ENCODE measurements around the gene TBX15. TPM values are rescaled to one million over a fixed set of nuclear protein-coding genes. Genes with fewer than 3 reads are reported as not detected.

TBX15 gene
- total RNA-seq, 1 donor from 2014 or later, result 4.1 TPM

DNA sequence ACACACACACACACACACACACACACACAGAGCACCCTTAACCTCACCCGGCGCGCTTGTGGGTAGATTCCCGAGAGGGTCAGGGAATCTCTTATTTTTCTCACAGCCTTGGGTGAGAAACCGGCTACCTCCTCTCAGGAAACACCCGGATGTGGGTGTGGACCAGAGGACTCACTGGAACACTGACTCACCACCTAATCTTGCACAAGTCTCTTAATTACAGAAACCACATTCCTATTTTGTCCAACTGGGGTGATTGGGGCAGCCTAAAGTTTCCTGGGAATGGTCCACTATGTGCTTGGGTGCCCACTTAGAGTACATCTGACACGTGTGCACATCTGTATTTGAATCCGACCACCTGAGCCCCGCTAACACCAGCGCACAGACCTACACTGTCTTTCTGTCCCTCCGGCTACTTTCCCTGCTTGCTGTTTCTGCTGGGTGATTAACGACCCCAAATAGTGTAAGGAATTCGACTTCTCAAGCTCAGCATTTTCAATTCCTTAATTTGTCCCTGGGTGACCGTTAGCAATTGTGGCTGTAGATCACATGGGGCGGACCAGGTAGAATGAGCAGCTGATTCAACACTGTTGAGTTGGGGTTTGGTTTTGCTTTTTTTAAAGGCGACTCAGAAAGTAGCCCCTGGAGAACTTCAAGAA, 14.0 kb upstream of the TBX15 start:
- no peak for DNase-seq (ENCODE audit: low spot score)

DNA sequence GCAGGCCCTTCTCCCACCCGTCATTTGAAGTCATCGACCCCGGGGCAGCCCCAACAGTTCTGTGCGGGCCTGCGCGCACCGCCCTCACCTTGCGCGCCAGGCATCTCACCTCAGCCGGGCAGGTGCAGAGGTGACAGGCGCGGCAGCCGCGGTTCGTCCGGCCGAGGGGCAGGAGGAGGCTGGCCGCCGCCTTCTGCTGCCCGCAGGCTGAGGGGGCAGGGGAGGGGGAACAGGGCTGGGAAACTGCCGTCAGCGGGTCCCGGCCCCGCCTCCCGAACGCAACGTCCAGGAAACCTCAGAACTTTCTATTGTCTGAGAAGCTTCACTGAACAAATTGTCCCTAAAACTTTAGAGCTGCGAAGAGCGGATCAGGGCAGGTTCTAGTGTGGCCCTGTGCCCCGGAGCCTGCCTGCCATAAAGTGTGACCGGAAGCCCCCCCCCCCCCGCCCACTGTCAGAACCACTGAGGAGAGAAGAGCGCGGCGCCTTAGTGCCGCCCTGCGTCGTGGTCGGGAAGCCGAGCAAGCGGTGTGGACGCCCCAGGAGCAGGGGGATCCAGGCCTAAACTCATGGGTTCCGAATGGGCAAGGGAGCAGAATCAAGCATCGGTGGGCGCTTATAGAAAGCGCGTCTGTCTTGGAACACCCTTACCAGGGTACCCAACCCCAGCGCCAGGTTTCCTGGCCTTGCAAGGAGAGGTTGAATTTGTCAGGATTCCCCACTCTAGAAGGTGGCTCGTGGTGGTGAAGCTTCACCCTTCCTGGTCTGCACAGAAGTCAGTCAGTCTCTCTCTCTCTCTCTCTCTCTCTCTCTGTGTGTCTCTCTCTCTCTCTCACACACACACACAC, 13.3 kb upstream of the TBX15 start:
- DNase-seq (ENCODE audit: low spot score), result no peak

- no peak for DNase-seq (ENCODE audit: low spot score)
Observed at GRCh38 chr1:119000371-119001180, 12.4 kb upstream of the TBX15 start.

- no peak for DNase-seq (ENCODE audit: low spot score)
Observed at GRCh38 chr1:118999348-119000071, 11.4 kb upstream of the TBX15 start.

DNA sequence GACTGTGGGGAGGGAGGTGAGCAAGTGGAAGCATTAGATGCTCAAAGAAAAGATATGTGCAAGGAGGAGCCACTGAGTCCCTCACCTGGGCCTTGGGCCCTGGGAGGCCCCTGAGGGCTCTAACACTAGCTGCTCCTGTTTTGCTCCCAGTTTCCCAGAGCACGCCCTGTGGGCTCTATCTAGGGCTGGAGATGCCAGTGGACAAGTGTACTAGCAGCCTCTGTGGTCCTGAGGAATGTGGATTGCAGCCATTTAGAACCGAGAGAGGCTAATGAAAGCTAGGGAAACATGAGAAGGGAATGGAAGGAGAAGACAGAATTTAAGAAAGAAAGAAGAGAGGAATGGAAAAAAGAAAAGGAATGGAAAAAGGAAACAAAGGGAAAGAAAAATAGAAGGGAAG, 10.0 kb upstream of the TBX15 start:
- DNase-seq (ENCODE audit: low spot score), result no peak

- DNase-seq (ENCODE audit: low spot score), result no peak
Observed at GRCh38 chr1:118997225-118997624, 9.1 kb upstream of the TBX15 start.

GRCh38 chr1:118995312-118996016, 7.3 kb upstream of the TBX15 start:
- DNase-seq (ENCODE audit: low spot score), result no peak

DNA sequence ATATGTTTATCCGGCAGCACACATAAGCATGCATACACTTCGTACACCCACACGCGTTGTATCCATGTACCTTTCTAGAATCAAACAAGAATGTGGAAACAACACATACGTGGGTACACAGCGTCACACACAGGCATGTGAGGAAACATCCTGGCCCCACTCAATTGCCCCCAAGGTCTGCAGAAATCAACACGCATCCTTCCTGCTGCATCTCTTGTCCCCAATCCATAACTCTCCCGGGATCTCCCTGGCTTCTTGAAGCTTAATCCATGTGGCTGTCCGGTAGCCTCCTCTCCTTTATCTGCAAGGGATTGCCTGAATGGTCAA, 5.5 kb upstream of the TBX15 start:
- no peak for DNase-seq (ENCODE audit: low spot score)

DNA sequence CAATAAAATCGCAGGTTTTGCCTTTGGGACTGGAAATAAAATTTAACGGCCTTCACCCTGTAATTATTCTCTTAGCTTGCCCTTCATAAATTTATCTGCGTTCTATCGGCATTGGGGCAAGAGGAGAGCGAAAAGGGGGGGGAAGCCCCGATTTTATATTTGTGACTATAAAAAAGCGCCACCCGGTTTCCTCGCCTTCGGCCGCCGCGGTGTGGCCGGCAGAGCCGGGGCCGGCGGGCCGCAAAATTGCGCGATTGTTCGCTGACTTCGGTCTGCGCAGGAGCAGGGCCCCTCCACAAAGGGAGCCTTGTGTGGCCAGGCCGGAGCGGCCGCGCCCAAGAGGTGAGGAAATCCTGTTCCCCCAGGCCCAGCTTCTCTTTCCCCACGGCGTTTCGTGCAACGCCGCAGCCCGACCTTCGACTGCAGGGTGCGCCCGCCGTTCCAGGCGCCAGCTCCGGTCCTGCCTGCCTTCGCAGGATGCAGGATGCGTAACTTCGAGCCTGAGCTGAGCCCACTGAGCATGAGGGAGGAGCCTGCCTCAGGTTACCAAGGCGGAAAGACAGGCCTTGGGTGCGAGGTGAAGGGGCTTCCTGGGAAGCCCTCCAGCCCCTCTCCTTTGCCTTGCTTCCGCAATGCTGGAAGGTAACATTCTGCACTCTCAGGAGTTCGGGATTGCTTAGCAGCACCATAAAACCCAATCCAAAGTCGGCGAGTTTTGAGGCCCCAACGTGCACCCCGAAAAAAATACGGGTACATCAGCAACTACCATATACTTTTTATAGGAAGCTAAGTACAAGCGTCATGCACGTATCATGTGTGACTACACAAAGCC, 4.9 kb upstream of the TBX15 start:
- DNase-seq (ENCODE audit: low spot score), result no peak

DNA sequence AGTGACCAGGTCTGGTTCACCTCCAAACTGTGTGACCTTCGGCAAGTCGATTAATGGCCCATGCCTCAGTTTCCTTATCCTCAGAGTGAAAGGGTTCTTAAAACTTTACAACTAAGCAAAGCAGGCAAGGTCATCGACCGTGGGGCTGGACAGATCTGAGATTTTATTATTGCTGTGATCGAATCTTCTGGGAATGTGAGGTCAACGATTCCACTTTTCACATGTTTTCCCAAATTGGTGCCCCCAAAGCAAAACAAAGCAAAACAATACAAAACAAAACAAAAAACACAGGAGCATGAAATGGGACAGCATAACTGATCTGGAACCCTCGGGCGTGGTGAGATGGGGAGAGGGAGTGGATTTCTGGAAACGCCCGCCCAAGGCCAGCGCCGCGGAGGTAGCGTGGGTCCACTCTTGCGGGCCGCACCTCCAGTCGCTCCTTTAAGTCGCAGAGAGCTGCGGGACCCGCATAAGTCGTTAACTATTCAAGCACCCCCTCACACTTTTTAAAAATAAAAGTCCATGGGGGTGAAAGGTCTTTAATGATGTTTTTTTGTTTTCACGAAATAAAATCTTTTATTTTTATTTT, 4.2 kb upstream of the TBX15 start:
- DNase-seq (ENCODE audit: low spot score), result no peak

- no peak for DNase-seq (ENCODE audit: low spot score)
Observed at GRCh38 chr1:118991448-118991847, 3.3 kb upstream of the TBX15 start.

- no peak for DNase-seq (ENCODE audit: low spot score)
Observed at GRCh38 chr1:118990513-118991152, 2.5 kb upstream of the TBX15 start.

- DNase-seq (ENCODE audit: low spot score), result no peak
Observed at GRCh38 chr1:118989878-118990378, 1.8 kb upstream of the TBX15 start.

- DNase-seq (ENCODE audit: low spot score), result no peak
Observed at GRCh38 chr1:118989006-118989815, 1.1 kb upstream of the TBX15 start.

GRCh38 chr1:118987468-118988185, 516 bp downstream of the TBX15 start:
- no peak for DNase-seq (ENCODE audit: low spot score)

DNA sequence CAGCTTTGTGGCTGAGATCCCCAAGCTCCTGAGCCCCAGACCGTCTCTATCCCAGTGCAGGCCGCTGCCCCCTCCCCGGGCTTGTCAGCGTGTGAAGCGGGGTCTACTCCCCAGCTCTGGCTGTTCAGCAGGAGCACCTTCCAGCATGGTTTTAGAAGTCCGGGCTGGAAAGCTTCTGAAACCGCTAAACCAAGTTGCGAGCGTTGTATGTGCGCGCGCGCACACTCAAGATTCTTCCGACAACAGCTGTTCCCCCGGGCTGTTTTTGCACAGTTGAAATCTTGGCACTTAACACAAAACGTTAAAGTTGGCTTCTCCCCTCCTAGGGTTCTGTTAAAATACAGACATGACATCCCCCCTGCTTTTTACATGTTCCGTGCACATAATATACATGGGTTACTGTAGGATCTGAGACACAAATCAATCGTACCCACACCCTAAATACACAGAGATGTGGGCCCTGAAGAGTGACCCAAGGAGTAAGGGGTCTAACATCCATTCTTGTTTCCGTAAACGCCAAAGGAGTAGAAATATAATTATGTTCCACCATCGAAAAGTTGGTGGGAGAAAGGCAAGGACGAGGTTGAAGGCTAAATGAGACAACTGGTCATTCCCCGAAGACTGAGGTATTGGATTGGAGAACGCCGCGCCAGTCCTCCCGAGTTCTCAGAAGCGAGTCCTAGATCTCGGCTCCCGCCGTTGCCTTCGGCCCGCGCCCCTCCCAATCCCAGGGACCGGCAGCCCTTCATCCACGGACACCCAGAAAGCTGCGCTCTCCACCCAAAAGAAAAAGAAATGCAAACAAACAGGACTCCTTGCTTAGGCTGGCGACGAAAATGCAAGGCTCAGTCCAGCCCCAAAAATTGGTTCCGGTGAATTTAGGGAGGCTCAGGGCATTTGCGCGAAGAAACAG, 1.3 kb downstream of the TBX15 start:
- no peak for DNase-seq (ENCODE audit: low spot score)
